Activated B cell treated with CpG ODN at 0.5 μM for 24 hours (primary cell): ENCODE data around the gene CTIF. TPM values are rescaled to one million over a fixed set of nuclear protein-coding genes. Genes with fewer than 3 reads are reported as not detected.

ENCODE experiments used
- ATAC-seq: fragments of 200-7000 bp; cut with Tn5 transposase; one replicate; pipeline ENCODE4 v1.10.0; 2021; ENCODE audit warnings: low read depth, mild to moderate bottlenecking, moderate library complexity
- CTCF ChIA-PET: fragments of 350-600 bp; sonication (Branson Sonifier 250); formaldehyde crosslinking; loops from one replicate; lab custom pipeline; 2021; ENCODE audit warnings: antibody characterized with exemption; lab: Charles Lee
- POLR2A ChIA-PET: fragments of 350-600 bp; sonication (Branson Sonifier 250); formaldehyde crosslinking; loops from one replicate; lab custom pipeline; 2021; ENCODE audit warnings: antibody characterized with exemption; lab: Charles Lee
- DNase-seq: peaks from one replicate; pipeline ENCODE4 v3.0.0; 2022
- H3K27ac Mint-ChIP-seq: one replicate; pipeline ENCODE4 v1.8.0; 2020; ENCODE audit warnings: mixed read lengths
- H3K27me3 Mint-ChIP-seq: one replicate; pipeline ENCODE4 v1.8.0; 2021; ENCODE audit warnings: mixed read lengths
- H3K36me3 Mint-ChIP-seq: one replicate; pipeline ENCODE4 v1.8.0; 2021; ENCODE audit warnings: low read depth, mixed read lengths
- H3K4me1 Mint-ChIP-seq: one replicate; pipeline ENCODE4 v1.8.0; 2021; ENCODE audit warnings: mixed read lengths
- H3K4me3 Mint-ChIP-seq: one replicate; pipeline ENCODE4 v1.8.0; 2020; ENCODE audit warnings: mild to moderate bottlenecking, mixed read lengths
- H3K9me3 Mint-ChIP-seq: one replicate; pipeline ENCODE4 v1.8.0; 2020; ENCODE audit warnings: mixed read lengths
- CTCF ChIP-seq: fragments of 200-600 bp; IDR thresholded peaks from one replicate; pipeline ENCODE4 v1.8.0; 2022; ENCODE audit warnings: antibody characterized with exemption, mild to moderate bottlenecking
- intact Hi-C: fragments of 100-400 bp; cut with micrococcal nuclease; formaldehyde crosslinking; loops from one replicate; pipeline ENCODE4 v1.15.1; 2024
- total RNA-seq: library from RNA; stranded (reverse); gene quantifications from 2 replicates; pipeline ENCODE4 v1.2.3, GENCODE V29; 2022

CTIF gene
- total RNA-seq, 1 donor from 2014 or later, result 9.3 TPM

GRCh38 chr18:48594471-48595094, 55.8 kb downstream of the CTIF start:
- DNase-seq, result no peak
- POLR2A ChIA-PET, result no interaction called here
- no peaks in the 10 kb centered on the region for H3K27me3 Mint-ChIP-seq
- CTCF ChIA-PET, result no interaction called here
- H3K27ac Mint-ChIP-seq, result no peak overlapping the region
- H3K4me1 Mint-ChIP-seq, result no peaks in the 10 kb centered on the region
- intact Hi-C loops, result no loop called here
- TF ChIP-seq CTCF, result no peak
- ATAC-seq, result no peak
- no peaks in the 10 kb centered on the region for H3K9me3 Mint-ChIP-seq
- H3K4me3 Mint-ChIP-seq, result no peak overlapping the region
- no peaks in the 10 kb centered on the region for H3K36me3 Mint-ChIP-seq

GRCh38 chr18:48595703-48596218, 56.9 kb downstream of the CTIF start:
- Mint-ChIP-seq H3K27ac (no peak overlapping the region), H3K9me3 (no peaks in the 10 kb centered on the region), H3K4me3 (no peak overlapping the region), H3K36me3 (no peaks in the 10 kb centered on the region), H3K4me1 (no peaks in the 10 kb centered on the region), H3K27me3 (no peaks in the 10 kb centered on the region)
- ChIA-PET CTCF (no interaction called here), POLR2A (no interaction called here)
- no peak for DNase-seq
- no peak for ATAC-seq
- intact Hi-C loops, result no loop called here
- no peak for TF ChIP-seq CTCF

GRCh38 chr18:48597110-48597509, 58.3 kb downstream of the CTIF start:
- CTCF ChIA-PET, result no interaction called here
- Mint-ChIP-seq H3K36me3 (no peaks in the 10 kb centered on the region), H3K4me1 (no peaks in the 10 kb centered on the region), H3K27me3 (no peaks in the 10 kb centered on the region), H3K4me3 (no peak overlapping the region), H3K27ac (no peak overlapping the region), H3K9me3 (no peaks in the 10 kb centered on the region)
- POLR2A ChIA-PET, result interaction anchor here (0.6 kb wide), 1 partner anchor 58 kb away, joined by 8 read pairs; no protein-coding TSS in a partner anchor
- DNase-seq (no peak), ATAC-seq (no peak)
- intact Hi-C loops, result no loop called here
- TF ChIP-seq CTCF, result no peak

- Mint-ChIP-seq H3K27ac (no peak overlapping the region), H3K4me3 (no peak overlapping the region), H3K27me3 (no peaks in the 10 kb centered on the region), H3K9me3 (no peaks in the 10 kb centered on the region), H3K4me1 (no peaks in the 10 kb centered on the region), H3K36me3 (no peaks in the 10 kb centered on the region)
- intact Hi-C loops, result no loop called here
- ATAC-seq (no peak), DNase-seq (no peak)
- ChIA-PET POLR2A (interaction anchor here (0.6 kb wide), 1 partner anchor 58 kb away, joined by 8 read pairs; no protein-coding TSS in a partner anchor), CTCF (no interaction called here)
- no peak for TF ChIP-seq CTCF
These were observed 58.8 kb downstream of the CTIF start for GRCh38 chr18:48597671-48598070.

GRCh38 chr18:48599391-48599790, 60.6 kb downstream of the CTIF start:
- Mint-ChIP-seq H3K4me1 (no peaks in the 10 kb centered on the region), H3K36me3 (no peaks in the 10 kb centered on the region), H3K9me3 (no peaks in the 10 kb centered on the region), H3K27me3 (no peaks in the 10 kb centered on the region), H3K27ac (no peak overlapping the region), H3K4me3 (no peak overlapping the region)
- DNase-seq, result no peak
- no peak for TF ChIP-seq CTCF
- no peak for ATAC-seq
- intact Hi-C loops, result no loop called here
- POLR2A ChIA-PET, result no interaction called here
- CTCF ChIA-PET, result no interaction called here
